NCI-H345 treated with DMSO at 0.1 percent for 48 hours (cell line): Measurements from ENCODE around the gene CBFA2T2.
A peak's percentile ranks its signal among the peaks of the same experiment; 100 is the strongest.
"Not testable (repeated sequence)": the region's sequence is repeated elsewhere in the genome, so short reads cannot be mapped to it uniquely, and the experiment has no call there.

Experiments used
- DNase-seq: peaks from one replicate; lab custom pipeline; 2025; ENCODE audit not compliant: unreplicated experiment; lab: John Stamatoyannopoulos, UW

The CBFA2T2 gene

DNA sequence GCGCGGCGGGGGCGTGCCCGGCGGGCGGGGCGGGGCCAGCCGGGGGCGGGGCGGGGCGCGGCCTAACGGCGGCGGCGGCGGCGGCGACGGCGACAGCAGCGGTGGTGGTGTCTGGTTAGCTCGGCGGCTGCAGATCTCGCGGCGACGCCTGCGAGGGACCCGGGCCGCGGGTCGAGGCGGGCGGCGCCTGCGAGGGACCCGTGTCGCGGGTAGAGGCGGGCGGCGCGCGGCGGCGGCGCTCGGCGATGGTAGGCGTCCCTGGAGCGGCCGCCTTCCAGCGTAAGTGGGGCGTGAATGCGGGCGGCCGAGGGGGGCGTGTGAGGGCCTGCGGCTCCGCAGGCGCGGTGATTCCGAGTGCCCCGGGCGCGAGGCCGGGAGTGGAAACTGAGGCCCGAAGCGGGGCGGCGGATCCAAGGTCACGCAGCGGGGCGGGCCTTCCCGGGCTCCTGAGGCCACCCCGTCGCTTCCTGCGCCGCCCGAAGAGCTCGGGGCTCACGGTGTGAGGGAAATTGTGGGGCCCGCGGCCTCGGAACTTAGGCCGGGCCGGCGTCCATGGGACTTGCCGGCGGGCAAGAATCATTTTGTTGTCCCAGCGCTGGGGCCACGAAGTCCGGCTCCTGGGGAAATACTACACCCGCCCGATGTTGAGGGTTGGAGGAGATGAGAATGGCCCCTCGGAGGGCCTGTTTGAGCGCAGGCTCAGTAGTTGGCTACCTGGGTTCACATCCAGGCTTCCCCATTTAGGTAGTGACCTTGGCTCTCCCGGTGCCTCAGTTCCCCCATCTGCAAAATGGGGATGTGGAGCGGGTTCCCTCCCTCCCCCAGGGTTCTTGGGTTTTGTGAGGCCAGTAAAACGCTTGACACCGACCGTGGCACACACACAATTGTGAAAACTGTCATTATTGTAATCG, at the start of gene CBFA2T2:
TSS of gene CBFA2T2 (plus strand) at position 74 of the 911 bp plus-strand sequence. CDS start at position 246, 172 bp downstream.
- DNase-seq: no peak

DNA sequence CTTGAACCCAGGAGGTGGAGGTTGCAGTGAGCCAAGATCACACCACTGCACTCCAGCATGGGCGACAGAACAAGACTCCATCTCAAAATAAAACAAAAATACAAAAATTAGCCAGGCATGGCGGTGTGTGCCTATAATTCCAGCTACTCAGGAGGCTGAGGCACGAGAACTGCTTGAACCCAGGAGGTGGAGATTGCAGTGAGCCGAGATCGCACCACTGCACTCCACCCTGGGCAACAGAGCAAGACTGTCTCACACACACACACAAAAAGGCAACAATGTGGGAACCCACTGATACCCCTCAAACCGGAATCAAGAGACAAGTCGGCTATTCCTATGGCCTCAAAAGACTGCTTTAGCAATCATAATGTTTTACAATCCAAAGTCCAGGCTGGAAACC, 49.3 kb upstream of the CBFA2T2 start:
- DNase-seq: not testable (repeated sequence)

DNA sequence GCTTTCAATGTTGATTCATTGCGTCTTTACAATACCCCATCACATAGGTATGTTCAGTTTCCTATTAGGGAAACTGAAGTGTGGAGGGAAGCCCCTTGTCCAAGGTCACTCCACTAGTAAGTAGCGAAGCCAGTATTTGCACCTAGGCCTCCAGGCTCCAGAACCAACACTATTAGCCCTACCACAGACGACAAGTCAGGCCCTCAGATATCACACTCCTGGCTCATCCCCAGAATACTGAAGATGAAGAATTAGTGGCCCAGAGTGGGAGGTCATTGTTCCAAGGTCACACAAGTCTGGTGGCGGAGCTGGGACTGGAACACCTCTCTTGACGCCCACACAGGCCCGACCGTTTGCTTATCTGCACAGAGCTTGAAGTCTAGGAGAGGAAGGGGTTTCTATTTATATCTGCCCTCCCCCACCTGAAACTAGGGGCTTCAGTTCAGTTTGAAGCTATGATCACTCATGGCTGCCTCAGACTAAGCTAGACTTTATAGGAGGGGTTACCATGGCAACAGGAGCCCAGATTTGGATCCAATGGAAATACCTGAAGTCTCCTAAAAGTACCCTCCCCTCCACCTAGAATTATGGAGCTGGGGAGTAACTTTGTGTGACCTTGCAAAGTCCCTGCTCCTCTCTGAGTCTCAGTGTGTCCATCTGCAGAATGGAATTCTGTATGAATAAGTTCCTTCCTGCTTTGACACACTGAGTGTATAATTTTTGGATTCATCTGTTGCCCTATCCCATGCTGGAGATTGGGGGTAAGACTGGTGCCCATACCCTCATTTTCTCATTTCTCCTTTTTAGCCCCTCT, 48.5 kb upstream of the CBFA2T2 start:
- no peak for DNase-seq

DNA sequence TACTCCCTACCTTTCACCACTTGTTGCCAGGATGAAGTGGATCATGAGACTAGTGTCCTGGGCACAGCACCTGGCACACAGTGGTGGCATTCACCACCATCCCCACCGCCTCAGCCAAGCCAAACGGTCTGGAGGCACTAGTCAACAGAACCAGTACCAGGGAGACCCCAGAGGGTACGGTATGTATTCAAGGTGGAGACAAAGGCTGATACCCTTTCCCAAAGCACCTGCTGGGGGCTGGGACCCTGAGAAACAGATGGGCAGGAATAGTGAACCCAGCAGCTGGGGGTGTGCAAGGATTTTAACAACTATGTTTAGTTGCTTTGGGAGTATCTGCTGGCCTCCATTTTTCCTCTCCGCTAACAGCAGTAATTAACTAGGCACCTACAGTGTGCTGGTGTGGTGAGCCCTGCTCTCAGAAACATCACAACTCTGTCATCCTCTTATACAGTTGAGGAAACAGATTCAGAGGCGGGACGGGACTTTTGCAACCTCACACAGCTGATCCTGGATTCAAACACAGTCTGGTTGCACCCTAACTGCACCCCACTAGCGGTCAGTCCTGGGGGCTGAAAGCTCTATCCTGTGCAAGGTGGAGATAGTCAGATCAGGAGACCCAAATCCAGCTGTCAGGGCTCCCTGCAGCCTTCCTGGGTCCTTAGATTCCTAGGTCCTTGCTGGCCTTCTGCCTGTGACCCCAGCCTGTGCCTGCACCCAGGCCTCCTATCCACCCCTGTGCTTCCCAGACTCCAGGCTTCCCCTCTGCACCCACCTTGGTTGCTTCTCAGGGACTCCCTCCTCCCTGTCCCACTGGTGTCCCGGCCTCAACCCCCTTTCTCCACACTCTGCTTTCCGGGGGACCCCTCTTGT, 47.5 kb upstream of the CBFA2T2 start:
- no peak for DNase-seq

DNA sequence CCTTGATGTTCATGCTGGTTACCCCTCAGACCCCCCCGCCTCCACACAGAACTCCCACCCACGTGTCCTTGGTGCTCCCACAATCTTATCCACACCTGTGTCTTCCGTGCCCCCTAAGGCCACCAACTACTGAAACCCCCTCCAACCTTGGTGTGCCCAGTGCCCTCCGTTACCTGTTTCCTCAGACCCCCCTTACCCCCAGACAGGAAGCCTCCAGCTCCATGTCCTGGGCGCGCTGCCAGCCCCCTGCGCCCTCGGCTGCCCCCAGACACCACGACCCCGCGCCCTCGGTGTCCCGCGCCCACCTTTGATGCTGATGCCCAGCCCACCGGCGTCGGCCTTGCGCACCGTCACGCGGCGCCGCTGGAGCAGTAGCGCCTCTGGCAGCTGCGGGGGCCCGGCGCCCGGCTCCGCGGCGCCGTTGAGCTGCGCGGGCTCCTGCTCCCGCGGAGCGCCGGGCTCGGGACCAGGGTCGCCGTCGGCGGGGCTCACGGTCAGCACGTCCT, 46.8 kb upstream of the CBFA2T2 start:
- no peak for DNase-seq

DNA sequence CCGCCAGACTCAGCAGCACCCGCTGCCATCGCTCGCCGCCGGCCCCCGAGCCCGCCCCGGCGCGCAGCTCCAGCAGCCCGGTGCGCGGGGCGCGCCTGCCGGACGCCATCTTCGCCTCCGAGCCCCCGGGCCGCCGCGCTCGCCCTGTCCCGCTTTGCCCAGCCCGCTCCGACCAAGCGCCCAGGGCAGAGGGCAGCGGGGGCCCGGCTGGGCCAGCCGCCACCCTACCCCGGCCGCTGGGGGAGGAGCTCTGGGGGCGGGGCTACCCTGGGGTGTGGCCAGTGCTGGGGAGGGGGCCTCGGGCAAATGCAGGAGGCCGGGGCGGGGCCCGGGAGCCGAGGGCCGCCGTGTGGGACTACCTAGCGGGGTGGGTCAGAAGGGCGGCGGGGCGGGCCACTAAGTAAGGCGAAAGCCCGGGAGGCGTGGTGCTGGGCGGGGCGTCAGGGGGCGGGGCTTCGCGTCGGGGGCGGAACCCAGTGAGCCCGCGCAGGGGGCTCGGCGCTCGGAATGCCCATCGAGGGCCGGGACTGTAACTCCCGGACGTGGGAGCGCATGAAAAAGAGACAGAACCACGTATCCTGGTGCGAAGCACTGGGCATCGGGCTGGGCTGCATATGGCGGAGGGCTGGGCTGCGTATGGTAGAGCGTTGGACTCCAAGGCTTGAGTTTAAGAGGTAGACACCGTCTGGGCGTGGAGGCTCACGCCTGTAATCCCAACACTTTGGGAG, 46.2 kb upstream of the CBFA2T2 start, which contains the start of gene SNTA1:
TSS of gene SNTA1 (minus strand) at position 252 of the 728 bp plus-strand sequence. CDS start at position 109, 143 bp downstream.
- peak; percentile 88 for DNase-seq

DNA sequence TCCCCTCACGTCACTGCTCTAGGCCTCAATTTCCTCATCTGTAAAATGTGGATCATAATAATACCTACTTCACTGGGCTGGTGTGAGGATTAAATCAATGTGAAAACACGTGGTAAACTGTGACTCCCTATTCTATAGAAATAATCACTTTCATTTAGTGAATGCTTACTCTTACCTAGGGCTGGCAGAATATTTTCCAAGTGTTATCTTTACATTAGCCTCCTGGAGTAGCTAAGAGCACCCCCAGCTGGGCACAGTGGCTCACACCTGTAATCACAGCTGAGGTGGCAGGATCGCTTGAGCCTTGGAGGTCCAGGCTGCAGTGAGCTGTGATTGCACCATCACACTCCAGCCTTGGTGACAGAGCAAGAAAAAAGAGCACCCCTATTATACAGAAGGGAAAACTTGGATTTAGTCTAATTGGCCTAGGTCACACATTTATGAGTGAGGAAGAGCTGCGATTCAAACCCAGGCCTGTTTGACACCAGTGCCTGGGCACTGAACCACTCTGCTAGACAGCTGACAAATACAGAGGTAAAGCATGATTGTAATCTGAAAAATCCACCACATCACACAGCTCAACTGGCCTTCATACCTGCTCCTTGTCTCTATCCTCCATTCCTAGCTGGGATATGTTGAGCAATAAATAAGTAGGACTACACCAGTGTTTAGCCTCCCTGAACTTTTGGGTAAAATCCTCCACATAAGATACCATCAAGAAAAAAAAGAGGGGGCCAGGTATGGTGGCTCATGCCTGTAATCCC, 44.9 kb upstream of the CBFA2T2 start:
- DNase-seq: peak; percentile 42

DNA sequence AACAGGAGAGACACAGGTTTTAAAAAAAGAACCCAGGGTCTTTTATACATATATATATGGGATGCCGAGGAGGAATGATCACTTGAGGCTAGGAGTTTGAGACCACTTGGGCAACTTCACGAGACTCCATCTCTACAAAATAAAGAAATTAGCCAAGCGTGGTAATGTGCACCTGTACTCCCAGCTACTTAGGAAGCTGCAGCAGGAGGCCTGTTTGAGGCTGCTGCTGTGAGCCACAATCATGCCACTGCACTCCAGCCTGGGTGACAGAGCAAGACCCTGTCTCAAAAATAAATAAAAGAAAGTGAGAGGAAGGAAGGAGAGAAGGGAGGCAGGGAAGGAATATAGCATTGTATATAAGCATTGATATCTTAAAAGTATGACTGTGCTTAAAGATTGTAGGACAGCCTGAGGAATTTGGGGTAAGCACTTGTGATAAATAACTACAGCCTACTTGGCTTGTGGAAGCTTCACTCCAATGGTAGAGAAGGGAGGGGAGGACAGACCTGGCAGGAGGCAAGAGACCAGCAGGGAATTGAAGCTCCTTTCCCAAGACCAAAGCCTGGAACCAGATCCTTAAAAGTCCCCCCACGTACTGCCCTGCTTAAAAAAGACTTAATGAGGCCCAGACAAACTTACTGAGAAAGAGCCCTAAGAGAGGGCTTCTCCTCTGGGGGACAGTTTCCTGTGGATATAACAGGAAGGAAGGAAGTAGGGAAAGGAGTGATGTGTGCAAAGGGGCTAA, 43.8 kb upstream of the CBFA2T2 start:
- no peak for DNase-seq

DNA sequence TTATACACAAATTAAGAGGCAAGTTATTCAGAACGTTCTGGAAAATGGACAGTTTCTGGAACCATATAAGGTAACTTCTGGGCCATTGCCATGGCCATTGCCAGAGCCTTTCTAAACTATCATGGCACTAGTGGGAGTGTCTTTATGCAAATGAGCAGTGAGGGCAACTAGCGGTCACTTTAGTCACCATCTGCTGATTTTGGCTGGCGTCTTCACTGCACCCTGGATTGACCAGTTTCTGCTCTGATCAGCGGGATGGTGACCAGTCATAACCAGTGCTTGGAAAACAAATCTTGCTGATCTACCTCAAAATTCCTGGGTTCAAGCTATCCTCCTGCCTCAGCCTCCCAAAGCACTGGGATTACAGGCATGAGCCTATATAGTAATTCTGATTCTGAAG, 39.0 kb upstream of the CBFA2T2 start:
- no peak for DNase-seq

DNA sequence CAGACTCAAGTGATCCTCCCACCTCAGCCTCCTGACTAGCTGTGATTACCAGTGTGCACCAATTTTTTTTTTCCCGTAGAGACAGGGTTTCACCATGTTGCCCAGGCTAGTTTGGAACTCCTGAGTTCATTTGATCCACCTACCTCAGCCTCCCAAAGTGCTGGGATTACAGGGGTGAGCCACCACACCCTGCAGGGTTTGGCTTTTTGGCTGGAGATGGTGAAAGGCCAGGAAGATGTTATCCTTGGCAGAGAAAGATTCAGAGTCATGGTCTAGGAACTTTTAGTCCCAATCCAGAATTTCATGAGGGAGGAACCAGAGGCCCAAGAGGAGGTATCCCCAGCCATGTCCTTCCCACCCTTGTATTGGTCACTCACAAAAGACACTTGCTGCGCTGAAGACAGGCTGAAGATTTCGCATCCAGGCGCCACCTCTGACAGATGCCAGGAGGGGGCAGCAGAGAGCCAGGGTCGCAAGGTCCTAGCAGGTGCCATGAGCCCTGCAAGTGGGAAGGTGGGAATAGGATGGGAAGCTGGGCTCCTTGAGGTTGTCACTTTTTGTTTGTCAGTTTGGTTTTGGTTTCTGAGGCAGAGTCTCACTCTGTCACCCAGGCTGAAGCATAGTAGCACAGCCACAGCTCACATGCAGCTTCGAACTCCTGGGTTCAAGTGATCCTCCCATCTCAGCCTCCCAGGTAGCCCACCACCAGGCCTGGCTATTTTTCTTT, 32.8 kb upstream of the CBFA2T2 start:
- DNase-seq: peak; percentile 87

DNA sequence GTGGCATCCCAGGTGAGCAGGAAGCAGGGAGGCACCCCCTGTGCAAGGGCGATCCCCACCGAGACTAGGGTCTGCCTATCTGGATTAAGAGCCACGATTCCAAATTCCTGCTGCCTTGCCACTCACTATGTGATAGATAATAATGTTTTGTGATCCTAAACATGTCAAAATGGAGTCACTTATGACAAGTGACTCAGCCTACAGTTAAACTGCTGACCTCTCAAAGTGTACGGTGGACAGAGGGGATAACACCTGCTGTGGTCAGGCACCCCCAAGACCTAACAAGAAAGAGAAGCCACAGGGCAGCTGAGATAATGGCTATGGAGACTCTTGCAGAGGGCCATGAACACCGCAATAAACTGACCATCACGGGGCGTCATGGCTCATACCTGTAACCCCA, 30.3 kb upstream of the CBFA2T2 start:
- DNase-seq: no peak

DNA sequence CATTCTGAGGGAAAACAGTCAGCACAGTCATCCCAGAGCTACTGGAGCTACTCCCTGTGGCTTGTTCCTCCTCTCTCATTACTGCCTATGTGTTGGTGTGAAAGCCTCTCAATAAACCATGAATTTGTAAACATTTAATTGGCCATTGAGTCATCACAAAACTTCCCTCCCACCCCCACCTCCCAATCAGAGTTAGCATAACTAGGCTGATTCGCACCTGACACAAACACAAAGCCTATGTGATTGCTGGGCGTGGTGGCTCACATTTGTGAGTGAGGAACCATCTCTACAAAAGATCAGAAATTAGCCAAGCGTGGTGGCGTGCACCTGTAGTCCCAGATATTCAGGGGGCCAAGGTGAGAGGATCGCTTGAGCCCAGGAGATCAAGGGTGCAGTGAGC, 29.2 kb upstream of the CBFA2T2 start:
- peak; percentile 45 for DNase-seq

DNA sequence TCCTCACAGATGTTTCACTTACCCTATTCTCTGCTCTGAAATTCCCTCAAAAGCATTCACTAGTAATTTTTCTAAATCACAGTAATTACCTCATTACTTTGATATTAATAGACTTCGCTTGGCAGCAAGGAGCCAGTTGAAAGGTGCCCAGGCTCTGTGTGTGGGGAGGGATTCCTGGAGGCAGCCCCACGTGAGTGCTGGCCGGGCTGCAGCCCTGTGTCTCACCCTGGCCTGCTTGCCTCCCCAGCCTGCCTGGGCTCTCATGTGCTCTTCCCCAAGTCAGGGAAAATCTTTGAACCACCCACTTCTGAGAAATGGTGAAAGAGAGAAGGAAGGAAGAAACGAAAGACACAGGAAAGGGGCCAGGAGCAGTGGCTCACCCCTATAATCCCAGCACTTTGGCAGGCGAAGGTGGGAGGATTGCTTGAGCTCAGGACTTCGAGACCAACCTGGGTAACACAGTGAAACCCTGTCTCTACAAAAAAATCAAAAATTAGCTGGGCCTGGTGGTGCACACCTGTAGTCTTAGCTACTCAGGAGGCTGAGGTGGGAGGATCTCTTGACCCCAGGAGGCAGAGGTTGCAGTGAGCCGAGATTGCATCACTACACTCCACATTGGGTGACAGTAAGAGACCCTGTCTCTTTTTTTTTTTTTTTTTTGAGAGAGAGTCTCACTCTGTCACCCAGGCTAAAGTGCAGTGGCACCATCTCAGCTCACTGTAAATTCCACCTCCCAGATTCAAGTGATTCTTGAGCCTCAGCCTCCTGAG, 26.4 kb upstream of the CBFA2T2 start:
- no peak for DNase-seq

DNA sequence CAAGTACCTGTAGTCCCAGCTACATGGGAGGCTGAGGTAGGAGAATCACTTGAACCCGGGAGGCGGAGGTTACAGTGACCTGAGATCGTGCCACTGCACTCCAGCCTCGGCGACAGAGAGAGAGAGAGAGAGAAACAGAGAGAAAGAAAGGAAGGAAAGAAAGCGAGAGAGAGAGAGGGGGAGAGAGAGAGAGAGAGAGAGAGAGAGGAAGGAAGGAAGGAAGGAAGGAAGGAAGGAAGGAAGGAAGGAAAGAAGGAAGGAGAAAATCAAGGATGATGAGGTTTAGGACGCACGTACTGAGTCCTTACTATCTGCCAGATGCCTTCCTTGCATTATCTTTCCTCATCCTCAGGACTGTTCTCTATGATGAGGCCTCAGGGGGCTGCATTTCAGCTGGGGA, 25.1 kb upstream of the CBFA2T2 start:
- not testable (repeated sequence) for DNase-seq

DNA sequence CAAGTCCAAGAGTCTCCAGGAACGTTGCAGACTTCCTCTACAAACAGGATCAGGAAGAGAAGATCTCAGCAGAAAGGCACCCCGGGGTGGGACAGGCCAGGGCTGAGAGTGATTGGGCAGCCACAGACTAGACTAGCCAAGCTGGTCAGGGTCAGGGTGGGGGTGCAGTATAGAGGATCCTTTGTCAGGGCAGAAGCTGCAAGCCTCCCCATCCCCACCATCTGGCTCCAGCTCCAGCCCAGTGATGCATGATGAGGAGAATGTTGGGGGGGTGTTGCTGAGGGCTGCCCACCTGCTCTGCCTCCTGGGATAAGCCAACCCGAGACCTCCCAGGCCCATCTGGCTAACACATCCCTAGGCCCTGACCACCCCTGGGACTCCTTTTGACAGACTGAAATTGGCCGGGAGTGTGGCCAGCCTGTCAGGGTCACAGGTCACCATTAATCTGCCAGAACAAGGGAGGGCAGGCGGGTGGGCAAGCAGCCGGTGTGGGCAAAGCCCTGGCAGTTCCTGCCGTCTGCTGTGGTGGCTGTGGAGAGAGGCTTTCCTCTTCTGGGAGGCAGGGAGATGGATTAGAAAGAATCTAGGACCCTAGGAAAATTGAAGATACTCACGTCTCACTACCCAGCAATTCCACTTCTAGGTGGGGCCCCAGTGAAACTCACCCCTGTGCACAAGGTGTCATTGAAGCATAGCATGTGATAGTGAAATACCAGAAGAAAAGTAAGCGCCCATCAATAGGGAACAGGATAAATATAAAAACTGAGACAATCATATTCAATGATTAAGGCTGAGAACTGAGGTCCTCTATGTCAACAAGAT, 24.2 kb upstream of the CBFA2T2 start:
- no peak for DNase-seq

DNA sequence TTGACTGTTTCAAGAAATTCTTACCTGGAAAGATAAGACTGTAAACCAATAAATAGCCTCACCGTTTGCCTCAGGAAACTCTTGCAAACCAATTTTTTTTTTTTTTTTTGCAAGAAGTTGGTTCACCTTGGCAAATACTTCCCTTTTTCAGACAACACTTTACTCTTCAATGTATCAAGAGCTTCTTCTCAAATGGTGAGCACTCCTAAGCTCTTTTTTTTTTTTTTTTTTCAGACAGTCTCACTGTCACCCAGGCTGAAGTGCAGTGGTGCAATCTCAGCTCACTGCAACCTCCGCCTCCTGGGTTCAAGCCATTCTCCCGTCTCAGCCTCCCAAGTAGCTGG, 23.6 kb upstream of the CBFA2T2 start:
- DNase-seq: no peak
